HG03558 (cell line): ENCODE results near the gene CFAP77.

Experiments
- ATAC-seq: cut with Tn5 transposase; IDR thresholded peaks from one replicate; pipeline ENCODE4 v1.9.1; 2021; ENCODE audit warnings: moderate number of reproducible peaks; ENCODE audit not compliant: unreplicated experiment; ENCODE audit errors: extremely low read depth

CFAP77 gene

DNA sequence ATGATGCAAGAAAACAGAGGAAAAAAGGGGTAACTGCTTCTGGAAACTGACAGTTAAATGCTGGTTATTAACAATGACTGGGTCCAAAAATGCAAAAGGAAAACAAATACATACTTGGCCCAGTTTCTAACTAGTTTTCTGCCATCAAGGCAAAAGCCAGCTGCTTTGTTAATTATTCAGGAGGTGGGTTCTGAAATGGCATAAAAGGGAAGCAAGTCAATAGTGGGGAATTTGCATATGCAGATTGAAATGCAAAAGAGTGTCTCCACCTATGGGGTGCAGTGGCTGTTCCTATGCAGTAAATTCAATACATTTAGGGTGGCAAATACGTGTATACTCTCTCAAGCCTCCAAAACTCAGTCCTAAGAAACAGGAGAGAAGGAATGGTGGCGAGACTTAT lies 205.8 kb downstream of the CFAP77 start:
- no peak for ATAC-seq

- ATAC-seq = no peak
Measured at GRCh38 chr9:132616725-132617124, 206.7 kb downstream of the CFAP77 start.

DNA sequence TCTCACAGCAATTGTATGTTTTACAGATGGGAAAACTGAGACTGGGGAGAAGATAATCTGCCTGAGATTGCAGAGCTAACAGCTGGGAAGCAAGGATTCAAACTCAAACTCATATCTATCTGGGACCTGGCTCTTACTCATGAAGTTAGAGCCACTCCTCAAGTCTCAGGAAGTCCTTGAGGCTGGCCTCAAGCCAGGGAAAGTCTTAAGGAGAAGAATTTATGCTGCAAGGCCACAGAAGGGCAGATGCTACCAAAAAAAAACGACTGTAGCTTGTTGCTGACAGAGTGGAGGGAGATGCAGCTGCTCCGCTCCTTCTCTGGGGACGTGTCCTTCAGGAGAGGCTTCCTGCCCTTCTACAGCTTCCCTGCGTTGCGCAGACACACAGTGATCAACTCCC lies 212.1 kb downstream of the CFAP77 start:
- no peak for ATAC-seq
